Stimulated activated naive CD8-positive, alpha-beta T cell treated with anti-CD3 and anti-CD28 coated beads, Interleukin-15, amount 100 ng/mL, for 72 hours (primary cell): ENCODE results near the gene SDC3.
A peak's percentile ranks its signal among the peaks of the same experiment; 100 is the strongest.
"Not testable (repeated sequence)": the region's sequence is repeated elsewhere in the genome, so short reads cannot be mapped to it uniquely, and the experiment has no call there.

Experiments used
- ATAC-seq: fragments of 150-1000 bp; cut with Tn5 transposase; 2 replicates; pipeline ENCODE4 v1.10.0; 2021; ENCODE audit warnings: mild to moderate bottlenecking, moderate library complexity
- DNase-seq, 2 donors: peaks; one replicate each; pipeline ENCODE4 v3.0.0; 2021 to 2022
- H3K27ac Mint-ChIP-seq, 2 donors: one replicate each; pipeline ENCODE4 v1.8.0; 2022; ENCODE audit warnings: mild to moderate bottlenecking in 2 of 2, mixed read lengths in 2 of 2, moderate library complexity in 2 of 2
- H3K27me3 Mint-ChIP-seq: one replicate; pipeline ENCODE4 v1.8.0; 2022; ENCODE audit warnings: mixed read lengths
- H3K4me1 Mint-ChIP-seq: one replicate; pipeline ENCODE4 v1.8.0; 2022; ENCODE audit warnings: mild to moderate bottlenecking, mixed read lengths
- H3K4me3 Mint-ChIP-seq, 2 donors: one replicate each; pipeline ENCODE4 v1.8.0; 2022; ENCODE audit warnings: mild to moderate bottlenecking in 2 of 2, mixed read lengths in 2 of 2, moderate library complexity in 1 of 2
- H3K9me3 Mint-ChIP-seq, 2 donors: one replicate each; pipeline ENCODE4 v1.8.0; 2022; ENCODE audit warnings: mixed read lengths in 2 of 2

SDC3 gene

GRCh38 chr1:30868833-30869435, 39.6 kb downstream of the SDC3 start:
- no peak overlapping the region for H3K4me3 Mint-ChIP-seq
- peak overlapping the region; percentile 66 to 89 for H3K27ac Mint-ChIP-seq
- ATAC-seq (peak; percentile 92), DNase-seq (peak; percentile 48 to 86)
- H3K9me3 Mint-ChIP-seq: peaks cover 0 to 23% of the 10 kb centered on the region in 2 donors
- H3K4me1 Mint-ChIP-seq: peaks cover 8% of the 10 kb centered on the region
- H3K27me3 Mint-ChIP-seq: peaks cover 34% of the 10 kb centered on the region

DNA sequence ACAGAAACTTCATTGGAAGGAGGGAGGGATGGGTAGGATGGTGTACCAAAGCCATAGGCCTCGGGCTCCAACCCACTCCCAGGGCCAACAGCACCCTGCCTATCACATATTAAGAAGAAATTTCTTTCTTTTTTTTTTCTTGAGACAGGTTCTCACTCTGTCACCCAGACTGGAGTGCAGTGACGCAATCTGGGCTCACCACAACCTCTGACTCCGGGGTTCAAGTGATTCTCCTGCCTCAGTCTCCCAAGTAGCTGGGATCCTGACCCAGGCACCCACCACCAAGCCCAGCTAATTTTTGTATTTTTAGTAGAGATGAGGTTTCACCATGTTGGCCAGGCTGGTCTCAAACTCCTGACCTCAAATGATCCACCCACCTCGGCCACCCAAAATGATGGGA, 40.5 kb downstream of the SDC3 start:
- DNase-seq, ATAC-seq, H3K27ac Mint-ChIP-seq, H3K4me3 Mint-ChIP-seq, H3K4me1 Mint-ChIP-seq: not testable (repeated sequence)
- Mint-ChIP-seq H3K27me3 (peaks cover 30% of the 10 kb centered on the region), H3K9me3 (peaks cover 0 to 14% of the 10 kb centered on the region in 2 donors)

- H3K4me1 Mint-ChIP-seq: peaks cover 8% of the 10 kb centered on the region
- DNase-seq (no peak), ATAC-seq (no peak)
- no peak overlapping the region for H3K27ac Mint-ChIP-seq
- H3K9me3 Mint-ChIP-seq: peaks cover 0 to 9% of the 10 kb centered on the region in 2 donors
- H3K27me3 Mint-ChIP-seq: peaks cover 30% of the 10 kb centered on the region
- no peak overlapping the region for H3K4me3 Mint-ChIP-seq
Observed at GRCh38 chr1:30867537-30867936, 41.0 kb downstream of the SDC3 start.

GRCh38 chr1:30866594-30866993, 42.0 kb downstream of the SDC3 start:
- ATAC-seq: no peak
- Mint-ChIP-seq H3K9me3 (no peaks in the 10 kb centered on the region), H3K4me3 (no peak overlapping the region), H3K4me1 (peaks cover 8% of the 10 kb centered on the region), H3K27ac (no peak overlapping the region), H3K27me3 (peaks cover 30% of the 10 kb centered on the region)
- no peak for DNase-seq

GRCh38 chr1:30864681-30865080, 43.9 kb downstream of the SDC3 start:
- Mint-ChIP-seq H3K27me3 (peaks cover 30% of the 10 kb centered on the region), H3K27ac (no peak overlapping the region), H3K4me3 (no peak overlapping the region), H3K9me3 (no peaks in the 10 kb centered on the region), H3K4me1 (peaks cover 8% of the 10 kb centered on the region)
- DNase-seq (no peak), ATAC-seq (no peak)

DNA sequence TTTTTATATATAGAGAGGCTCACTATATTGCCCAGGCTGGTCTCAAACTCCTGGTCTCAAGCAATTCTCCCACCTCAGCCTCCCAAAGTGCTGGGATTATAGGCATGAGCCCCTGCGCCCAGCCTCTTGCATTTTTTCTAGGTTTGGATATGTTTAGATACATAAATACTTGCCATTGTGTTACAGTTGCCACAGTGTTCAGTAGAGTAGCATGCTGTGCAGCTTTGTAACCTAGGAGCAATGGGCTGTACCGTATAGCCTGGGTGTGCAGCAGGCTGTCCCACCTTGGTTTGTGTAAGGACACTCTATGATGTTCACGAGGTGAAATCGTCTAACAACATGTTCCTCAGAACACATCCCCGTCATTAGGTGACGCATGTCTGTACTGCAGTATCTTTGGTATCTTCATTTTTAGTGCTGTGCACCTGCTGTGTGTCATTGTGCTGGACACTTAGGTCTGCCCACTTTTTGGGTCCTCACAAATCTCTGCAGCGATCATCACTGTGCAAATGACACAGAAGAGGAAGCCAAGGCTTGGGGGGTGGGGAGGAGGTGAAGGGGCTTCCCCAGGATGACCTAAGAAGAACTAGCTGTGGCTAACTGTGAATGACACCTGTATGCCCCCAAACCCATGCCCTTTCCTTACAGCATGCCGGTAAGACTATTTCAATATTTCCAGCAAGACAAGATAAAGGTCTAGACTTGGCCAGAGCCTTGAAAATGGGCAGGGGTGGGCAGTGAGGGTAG, 44.5 kb downstream of the SDC3 start:
- no peak overlapping the region for H3K4me3 Mint-ChIP-seq
- H3K9me3 Mint-ChIP-seq: no peaks in the 10 kb centered on the region
- peaks cover 30% of the 10 kb centered on the region for H3K27me3 Mint-ChIP-seq
- H3K27ac Mint-ChIP-seq: no peak overlapping the region
- ATAC-seq (no peak), DNase-seq (no peak)
- peaks cover 1% of the 10 kb centered on the region for H3K4me1 Mint-ChIP-seq

DNA sequence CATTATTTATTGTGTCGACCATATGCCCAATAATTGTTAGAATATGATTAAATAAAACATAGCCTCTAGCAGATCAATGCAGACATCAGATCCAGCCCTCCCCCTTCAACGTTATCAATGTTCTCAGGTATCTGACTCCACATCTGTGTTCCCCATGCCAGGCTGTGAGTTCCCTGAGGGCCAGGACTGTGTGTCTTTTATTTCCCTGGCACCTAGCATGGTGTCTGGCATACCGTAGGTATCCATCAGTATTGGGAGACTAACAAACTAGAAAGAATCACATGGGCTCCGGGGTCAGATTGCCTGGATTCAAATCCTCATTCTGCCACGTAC, 48.3 kb downstream of the SDC3 start:
- Mint-ChIP-seq H3K27ac (no peak overlapping the region), H3K9me3 (no peaks in the 10 kb centered on the region), H3K27me3 (peaks cover 36% of the 10 kb centered on the region), H3K4me1 (no peaks in the 10 kb centered on the region), H3K4me3 (no peak overlapping the region)
- DNase-seq (no peak), ATAC-seq (no peak)

- no peaks in the 10 kb centered on the region for H3K4me1 Mint-ChIP-seq
- no peaks in the 10 kb centered on the region for H3K9me3 Mint-ChIP-seq
- no peak for ATAC-seq
- peaks cover 31% of the 10 kb centered on the region for H3K27me3 Mint-ChIP-seq
- H3K27ac Mint-ChIP-seq: no peak overlapping the region
- no peak overlapping the region for H3K4me3 Mint-ChIP-seq
- no peak for DNase-seq
Observed at GRCh38 chr1:30857964-30858363, 50.6 kb downstream of the SDC3 start.

GRCh38 chr1:30857062-30857461, 51.5 kb downstream of the SDC3 start:
- peaks cover 31% of the 10 kb centered on the region for H3K27me3 Mint-ChIP-seq
- H3K4me3 Mint-ChIP-seq: no peak overlapping the region
- no peaks in the 10 kb centered on the region for H3K4me1 Mint-ChIP-seq
- no peaks in the 10 kb centered on the region for H3K9me3 Mint-ChIP-seq
- ATAC-seq: no peak
- DNase-seq: no peak
- H3K27ac Mint-ChIP-seq: no peak overlapping the region

- DNase-seq: no peak
- Mint-ChIP-seq H3K27me3 (peaks cover 31% of the 10 kb centered on the region), H3K4me3 (no peak overlapping the region), H3K27ac (no peak overlapping the region), H3K4me1 (no peaks in the 10 kb centered on the region), H3K9me3 (no peaks in the 10 kb centered on the region)
- ATAC-seq: no peak
Observed at GRCh38 chr1:30856260-30856790, 52.2 kb downstream of the SDC3 start.

GRCh38 chr1:30855686-30856259, 52.8 kb downstream of the SDC3 start:
- no peak for ATAC-seq
- no peak for DNase-seq
- no peaks in the 10 kb centered on the region for H3K4me1 Mint-ChIP-seq
- H3K9me3 Mint-ChIP-seq: no peaks in the 10 kb centered on the region
- H3K27me3 Mint-ChIP-seq: peaks cover 31% of the 10 kb centered on the region
- H3K27ac Mint-ChIP-seq: no peak overlapping the region
- no peak overlapping the region for H3K4me3 Mint-ChIP-seq

DNA sequence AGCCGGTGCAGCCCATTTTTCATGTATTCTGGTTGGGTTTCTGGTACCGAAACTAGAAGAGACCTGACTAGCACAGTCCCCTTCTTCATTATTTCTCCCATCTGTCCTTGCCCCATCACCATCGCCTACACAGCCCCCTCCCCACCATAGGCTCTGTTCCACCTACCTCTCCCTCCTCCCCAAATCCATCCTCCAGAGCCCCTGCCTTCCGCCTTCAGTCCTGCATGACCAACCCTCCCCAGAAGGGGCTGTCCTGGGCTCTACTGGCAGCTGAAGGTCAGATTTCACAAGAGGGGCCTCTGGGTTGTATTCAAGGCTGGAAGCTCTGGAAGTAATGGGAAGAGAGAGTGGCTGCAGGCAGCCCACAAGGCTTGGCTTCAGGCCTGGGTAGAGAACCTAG, 55.2 kb downstream of the SDC3 start:
- H3K4me3 Mint-ChIP-seq: no peak overlapping the region
- no peak for DNase-seq
- H3K27me3 Mint-ChIP-seq: peaks cover 46% of the 10 kb centered on the region
- no peaks in the 10 kb centered on the region for H3K9me3 Mint-ChIP-seq
- no peak overlapping the region for H3K27ac Mint-ChIP-seq
- ATAC-seq: no peak
- H3K4me1 Mint-ChIP-seq: no peaks in the 10 kb centered on the region

- Mint-ChIP-seq H3K4me3 (no peak overlapping the region), H3K9me3 (no peaks in the 10 kb centered on the region), H3K4me1 (no peaks in the 10 kb centered on the region), H3K27me3 (peaks cover 48% of the 10 kb centered on the region), H3K27ac (no peak overlapping the region)
- no peak for DNase-seq
- no peak for ATAC-seq
Observed at GRCh38 chr1:30852026-30852425, 56.5 kb downstream of the SDC3 start.

- Mint-ChIP-seq H3K27ac (peak overlapping the region in 1 of 2 donors; percentile 79), H3K27me3 (peaks cover 54% of the 10 kb centered on the region), H3K9me3 (no peaks in the 10 kb centered on the region), H3K4me3 (no peak overlapping the region), H3K4me1 (no peaks in the 10 kb centered on the region)
- no peak for ATAC-seq
- DNase-seq: no peak
Observed at GRCh38 chr1:30851286-30851685, 57.3 kb downstream of the SDC3 start.

DNA sequence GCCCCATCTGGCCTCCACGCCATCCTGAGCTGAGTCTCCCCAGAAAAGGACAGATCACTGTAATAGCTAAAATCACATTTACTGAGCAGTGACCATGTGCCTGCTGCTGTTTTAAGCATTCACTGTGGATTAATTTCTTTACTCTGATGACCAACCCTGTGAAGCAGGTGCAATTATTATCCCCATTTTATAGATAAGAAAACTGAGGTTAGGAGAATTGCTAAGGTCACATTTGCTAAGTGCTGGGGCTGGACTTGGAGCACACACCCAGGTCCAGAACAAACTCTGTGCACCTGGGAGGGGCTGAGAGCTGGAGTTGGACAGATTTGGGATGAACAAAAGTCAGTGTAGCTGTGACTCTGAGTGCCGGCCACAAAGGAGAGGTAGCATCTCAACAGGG, 58.0 kb downstream of the SDC3 start:
- Mint-ChIP-seq H3K9me3 (no peaks in the 10 kb centered on the region), H3K4me1 (no peaks in the 10 kb centered on the region), H3K27ac (no peak overlapping the region), H3K4me3 (no peak overlapping the region), H3K27me3 (peaks cover 57% of the 10 kb centered on the region)
- ATAC-seq: no peak
- DNase-seq: no peak

DNA sequence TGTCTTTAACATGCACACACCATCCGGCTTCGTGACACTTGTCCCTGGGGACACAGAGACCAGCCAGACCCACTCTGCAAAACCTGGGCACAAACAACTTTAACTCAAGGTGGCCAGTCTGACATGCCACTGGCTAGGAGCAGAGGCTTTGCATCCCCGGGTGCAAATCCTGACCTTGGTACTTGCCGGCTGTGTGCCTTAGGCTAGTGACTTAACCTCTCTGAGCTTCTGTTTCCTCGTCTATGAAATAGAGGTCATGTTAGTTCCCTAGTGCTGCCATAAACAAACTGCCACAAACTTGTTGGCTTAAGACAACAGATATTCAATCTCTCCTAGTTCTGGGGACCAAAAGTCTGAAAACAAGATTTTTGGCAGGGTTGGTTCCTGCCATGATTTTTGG, 60.4 kb downstream of the SDC3 start:
- Mint-ChIP-seq H3K4me1 (no peaks in the 10 kb centered on the region), H3K4me3 (no peak overlapping the region), H3K9me3 (no peaks in the 10 kb centered on the region), H3K27me3 (peaks cover 73% of the 10 kb centered on the region), H3K27ac (no peak overlapping the region)
- ATAC-seq (no peak), DNase-seq (no peak)
